CD4-positive, alpha-beta T cell treated with Interleukin-21 for 1 hour (primary cell): Measurements from ENCODE around the gene GALNT4.

Source experiments
- DNase-seq: peaks from one replicate; pipeline ENCODE4 v3.0.0-alpha.2; 2020

The GALNT4 gene

DNA sequence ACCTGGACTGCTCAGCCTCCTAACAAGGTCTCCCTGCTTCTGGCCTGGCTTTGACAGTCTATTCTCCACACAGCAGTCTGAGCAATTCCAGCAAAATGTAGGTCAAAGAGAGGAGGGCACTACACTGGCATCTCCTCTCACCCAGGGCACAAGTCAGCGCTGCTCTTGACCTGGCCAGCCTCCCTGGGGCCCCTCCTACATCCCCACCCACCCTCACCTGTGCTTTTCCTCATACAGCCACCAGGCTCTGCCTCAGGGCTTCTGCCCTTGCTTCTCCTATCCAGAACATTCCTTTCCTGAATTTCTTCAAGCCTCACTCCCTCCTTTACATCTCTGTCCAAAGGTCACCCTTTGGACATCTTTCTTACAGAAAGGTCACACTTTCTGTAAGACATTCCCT is 33.7 kb downstream of the GALNT4 start:
- no peak for DNase-seq

DNA sequence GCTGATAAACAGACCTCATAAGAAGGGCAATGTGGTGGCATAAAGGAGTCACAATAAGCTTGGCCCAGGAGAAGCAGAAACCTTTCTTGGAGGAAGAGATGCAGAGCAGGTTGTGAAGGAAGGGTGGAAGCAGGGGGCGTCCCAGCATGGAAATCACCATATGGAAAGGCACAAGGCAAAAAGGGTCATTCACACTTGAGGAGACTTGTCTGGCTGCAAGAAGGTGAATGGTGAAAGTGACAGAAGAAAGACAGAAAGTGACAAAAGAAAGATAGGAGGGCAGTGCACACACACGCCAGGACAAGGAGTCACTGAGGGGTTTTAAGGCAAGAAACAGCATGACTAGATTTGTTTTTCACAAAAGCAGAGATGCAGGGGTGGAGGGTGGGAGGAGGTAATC is 38.3 kb downstream of the GALNT4 start:
- no peak for DNase-seq

DNA sequence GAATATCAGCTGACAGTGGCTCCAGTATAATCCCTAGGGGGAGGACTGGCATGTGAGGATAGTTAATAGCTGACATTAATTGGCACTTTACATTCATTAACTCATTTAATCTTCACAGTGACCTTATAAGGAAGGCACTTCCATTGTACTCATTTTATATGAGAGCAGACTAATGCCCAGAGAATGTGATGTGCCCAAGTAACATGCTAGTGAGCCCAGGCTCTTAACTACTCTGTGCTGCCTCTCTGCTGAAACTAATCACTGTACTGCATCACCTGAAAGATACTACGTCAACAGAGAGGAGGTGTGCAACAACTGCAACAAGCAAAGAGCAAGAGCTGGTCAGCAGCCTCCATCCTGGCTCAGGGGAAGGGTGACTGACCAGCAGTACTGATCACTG is 40.1 kb downstream of the GALNT4 start:
- no peak for DNase-seq

DNA sequence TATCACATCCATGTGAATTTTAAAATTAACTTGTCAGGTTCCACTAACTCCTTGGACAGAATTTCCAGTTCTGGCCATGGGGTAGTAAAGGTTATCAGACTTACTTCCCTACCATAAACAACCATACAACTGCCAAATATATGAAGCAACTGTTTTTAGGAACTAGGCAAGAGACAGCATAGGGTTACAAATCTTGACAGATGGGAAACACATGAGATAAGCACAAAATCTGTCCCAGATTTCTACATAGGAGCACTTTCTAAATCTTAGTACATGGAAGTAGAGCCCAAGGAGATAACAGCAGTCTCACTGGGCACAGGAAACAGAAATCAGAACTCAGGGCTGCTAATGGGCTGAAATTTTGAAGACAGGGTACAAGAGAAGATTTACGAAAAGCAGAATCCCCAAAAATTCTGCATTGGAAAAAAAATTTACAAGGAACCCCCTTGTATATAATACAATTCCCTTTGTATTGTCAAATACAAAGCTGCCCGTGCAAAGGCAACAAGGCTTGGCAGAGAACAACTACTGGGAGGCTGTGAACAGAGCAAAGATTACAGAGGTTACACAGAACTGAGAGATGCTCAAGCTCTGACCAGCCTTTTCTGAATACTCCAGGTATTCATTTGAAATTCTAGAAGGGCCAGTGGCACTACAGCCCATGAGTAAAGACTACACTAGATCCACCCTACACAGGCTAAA is 43.2 kb downstream of the GALNT4 start:
- DNase-seq, result no peak

DNA sequence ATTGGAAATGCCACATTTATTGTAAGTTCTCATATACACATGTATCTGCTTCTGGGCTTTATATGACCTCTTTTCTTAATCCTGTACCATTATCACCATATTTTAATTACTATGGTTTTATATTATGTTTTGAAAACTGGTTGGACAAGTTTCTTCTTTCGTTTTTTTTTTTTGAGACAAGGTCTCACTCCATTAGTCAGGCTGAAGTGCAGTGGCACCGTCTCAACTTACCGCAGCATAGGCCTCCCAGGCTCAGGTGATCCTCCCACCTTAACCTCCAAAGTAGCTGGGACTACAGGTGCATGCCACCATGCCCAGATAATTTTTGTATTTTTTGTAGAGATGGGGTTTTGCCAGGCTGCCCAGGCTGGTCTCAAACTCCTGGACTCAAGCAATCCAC is 44.6 kb downstream of the GALNT4 start:
- no peak for DNase-seq

DNA sequence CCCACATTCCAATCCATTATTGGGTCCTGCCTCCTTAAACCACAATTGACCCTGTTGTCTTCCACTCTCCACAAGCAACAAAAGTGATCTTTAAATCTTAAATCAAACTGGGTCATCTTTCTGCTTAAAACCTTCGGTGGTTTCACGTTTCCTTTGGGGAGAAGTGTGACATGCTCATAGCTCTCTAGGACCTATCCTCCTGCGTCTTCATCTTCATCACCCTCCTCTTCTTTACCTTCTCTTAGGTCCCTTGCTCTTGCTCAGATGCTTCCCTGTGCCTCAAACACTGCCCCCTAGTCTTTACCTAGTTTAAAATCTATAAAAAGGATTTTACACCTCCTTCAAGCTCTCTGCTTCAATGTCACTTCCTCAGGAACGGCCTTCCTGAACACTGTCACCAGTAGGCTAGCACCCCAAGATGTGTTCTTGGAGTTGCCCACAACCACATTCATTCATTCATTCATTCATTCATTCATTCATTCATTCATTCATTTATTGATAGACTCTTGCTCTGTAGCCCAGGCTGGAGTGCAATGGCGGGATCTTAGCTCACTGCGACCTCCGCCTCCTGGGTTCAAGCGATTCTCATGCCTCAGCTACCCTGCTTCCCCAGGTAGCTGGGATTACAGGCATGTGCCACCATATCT is 46.8 kb downstream of the GALNT4 start:
- DNase-seq, result no peak

DNA sequence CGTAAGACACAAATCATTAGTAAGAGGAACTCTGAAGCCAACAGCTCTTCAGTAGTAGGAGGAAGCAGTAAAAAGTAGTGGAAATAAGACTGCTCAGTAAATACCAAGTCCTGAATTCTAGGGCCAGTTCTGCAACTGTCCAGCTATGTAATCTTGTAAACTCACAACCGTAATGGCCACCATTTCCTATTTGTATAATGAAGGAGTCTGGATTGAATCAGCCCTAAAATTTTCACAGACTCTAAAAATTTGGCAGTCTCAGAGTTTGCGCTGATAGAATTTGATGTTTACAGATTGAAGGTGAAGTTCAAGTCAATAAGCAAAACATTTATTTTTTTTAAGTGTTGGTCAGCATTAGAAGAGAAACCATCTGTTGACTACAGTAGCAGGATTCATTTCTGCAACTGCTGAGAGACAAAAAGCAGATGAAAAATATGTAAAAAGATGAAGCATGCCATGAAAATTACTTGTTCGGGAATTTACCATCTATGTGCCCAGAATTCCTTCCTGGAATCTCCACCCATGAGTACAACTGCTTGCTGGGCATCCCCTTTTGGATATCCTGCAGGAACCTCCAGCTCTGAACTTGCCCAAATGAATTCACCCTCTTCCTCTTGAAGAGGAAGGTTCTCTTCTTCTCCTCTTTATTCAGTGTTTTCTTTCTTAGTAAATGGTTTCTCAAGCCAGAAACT is 47.5 kb downstream of the GALNT4 start:
- no peak for DNase-seq

DNA sequence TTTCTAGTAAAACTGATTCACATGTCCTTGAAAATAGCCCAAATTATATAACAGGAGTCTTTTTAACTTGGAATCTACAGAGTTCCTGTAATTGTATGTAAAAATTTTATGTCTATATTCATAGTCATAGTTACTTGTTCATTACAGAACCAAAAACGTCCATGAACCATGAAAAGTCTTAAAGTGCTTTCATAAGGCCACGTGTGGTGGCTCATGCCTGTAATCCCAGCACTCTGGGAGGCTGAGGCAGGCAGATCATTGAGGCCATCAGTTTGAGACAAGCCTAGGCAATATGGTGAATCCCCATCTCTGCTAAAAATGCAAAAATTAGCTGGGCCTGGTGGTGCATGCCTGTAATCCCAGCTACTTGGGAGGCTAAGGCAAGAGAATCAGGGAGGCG is 48.4 kb downstream of the GALNT4 start:
- no peak for DNase-seq

DNA sequence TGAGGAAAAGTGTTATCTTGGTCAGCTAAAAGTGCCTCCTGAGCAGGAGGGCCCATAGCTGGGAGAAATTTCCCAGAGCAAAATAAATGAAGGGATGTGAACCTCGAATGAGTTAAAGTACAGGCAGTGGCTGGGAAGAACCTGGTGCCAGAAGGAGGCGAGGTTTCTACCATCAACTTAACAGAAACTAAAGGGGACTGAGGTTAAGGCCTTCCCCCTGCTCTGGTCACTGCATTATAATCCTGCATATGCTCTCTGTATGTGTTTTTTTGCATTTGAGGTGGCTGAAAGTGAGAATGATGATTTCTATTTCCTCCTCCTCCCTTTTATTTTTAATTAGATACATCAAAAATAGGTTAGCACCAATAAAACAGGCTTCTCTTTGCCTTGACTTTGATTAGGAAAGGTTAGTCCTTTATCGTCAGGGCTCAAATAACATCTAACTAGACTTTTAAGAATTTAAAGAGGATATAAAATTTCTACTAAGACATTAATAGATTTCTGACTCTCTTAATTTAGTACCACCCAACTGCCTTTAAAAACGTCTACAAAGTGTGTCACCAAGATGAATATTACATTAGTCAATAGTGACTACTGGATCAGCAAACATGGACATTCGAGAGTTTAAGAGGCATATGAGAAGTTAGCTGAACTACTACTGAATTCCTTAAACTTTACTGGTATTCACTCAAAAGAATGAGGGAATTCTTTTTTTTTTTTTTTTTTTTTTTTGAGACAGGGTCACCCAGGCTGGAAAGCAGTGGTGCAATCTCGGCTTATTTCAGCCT is 49.2 kb downstream of the GALNT4 start:
- no peak for DNase-seq

DNA sequence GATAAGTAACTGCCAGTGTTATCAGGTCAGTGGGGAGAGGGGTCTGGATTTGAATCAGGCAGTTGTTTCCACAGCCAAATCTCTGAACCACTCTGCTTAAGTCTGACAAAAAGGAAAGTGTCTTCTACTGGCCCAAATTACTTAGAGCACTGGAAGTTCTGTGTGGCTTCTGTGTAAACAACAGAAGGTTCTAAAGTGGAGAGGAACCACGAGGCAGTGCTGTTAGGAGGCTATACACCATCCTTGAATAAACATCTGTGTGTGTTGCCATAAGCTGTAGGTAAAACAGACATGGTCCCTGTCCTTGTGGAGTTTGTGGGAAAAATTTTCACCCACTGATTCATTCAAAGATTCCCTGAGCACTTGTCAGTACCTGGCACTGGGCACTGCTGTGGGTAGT is 50.0 kb downstream of the GALNT4 start:
- no peak for DNase-seq
